GM23338 (cell line): ENCODE measurements around the gene HPS4. TPM values are rescaled to one million over a fixed set of nuclear protein-coding genes. Genes with fewer than 3 reads are reported as not detected.

Source experiments
- ATAC-seq: fragments of 200-7000 bp; cut with Tn5 transposase; 3 replicates; pipeline ENCODE4 v1.9.1; 2020
- DNase-seq: peaks from one replicate; pipeline ENCODE4 v3.0.0-alpha.2; 2015; ENCODE audit warnings: low spot score
- H2AFZ ChIP-seq: fragments of 200-600 bp; sonication (generic); 2 replicates; pipeline ENCODE4 v1.8.0; 2016; ENCODE audit warnings: antibody characterized with exemption, mild to moderate bottlenecking, moderate library complexity
- H3F3A ChIP-seq: fragments of 200-600 bp; sonication (generic); replicated peaks from 2 replicates; pipeline ENCODE4 v1.8.0; 2017; ENCODE audit warnings: antibody characterized with exemption, mixed run types, low read depth
- H3K27ac ChIP-seq: fragments of 200-600 bp; sonication (generic); 2 replicates; pipeline ENCODE4 v1.6.1; 2016; ENCODE audit warnings: low read depth
- H3K27me3 ChIP-seq: fragments of 200-600 bp; sonication (generic); 2 replicates; pipeline ENCODE4 v1.8.0; 2016; ENCODE audit warnings: mild to moderate bottlenecking, mixed run types, moderate library complexity; ENCODE audit not compliant: insufficient read depth
- H3K36me3 ChIP-seq: fragments of 200-600 bp; sonication (generic); 2 replicates; pipeline ENCODE4 v1.8.0; 2016; ENCODE audit warnings: mild to moderate bottlenecking; ENCODE audit not compliant: insufficient read depth
- H3K4me1 ChIP-seq: fragments of 200-600 bp; sonication (generic); 2 replicates; pipeline ENCODE4 v1.8.0; 2016; ENCODE audit warnings: mild to moderate bottlenecking, moderate library complexity; ENCODE audit not compliant: insufficient read depth
- H3K4me2 ChIP-seq: fragments of 200-600 bp; sonication (generic); 2 replicates; pipeline ENCODE4 v1.7.1; 2017; ENCODE audit warnings: mixed run types
- H3K4me3 ChIP-seq: fragments of 200-600 bp; sonication (generic); 2 replicates; pipeline ENCODE4 v1.6.1; 2016; ENCODE audit warnings: mixed run types
- H3K79me2 ChIP-seq: fragments of 200-600 bp; sonication (generic); replicated peaks from 2 replicates; pipeline ENCODE4 v1.8.0; 2017; ENCODE audit warnings: mild to moderate bottlenecking; ENCODE audit not compliant: insufficient read depth
- H3K9me2 ChIP-seq: fragments of 200-600 bp; sonication (generic); 2 replicates; pipeline ENCODE4 v1.8.0; 2017; ENCODE audit not compliant: insufficient read depth
- H4K20me1 ChIP-seq: fragments of 200-600 bp; sonication (generic); replicated peaks from 2 replicates; pipeline ENCODE4 v1.8.0; 2017; ENCODE audit warnings: mild to moderate bottlenecking; ENCODE audit not compliant: insufficient read depth
- H3K27ac Mint-ChIP-seq: 2 replicates; pipeline ENCODE4 v1.8.0; 2020; ENCODE audit warnings: inconsistent platforms, mild to moderate bottlenecking, moderate library complexity, mixed read lengths
- H3K27me3 Mint-ChIP-seq: 3 replicates; pipeline ENCODE4 v1.8.0; 2022; ENCODE audit warnings: low read depth, mild to moderate bottlenecking, moderate library complexity, mixed read lengths, inconsistent platforms; ENCODE audit not compliant: insufficient read depth, poor library complexity
- H3K36me3 Mint-ChIP-seq: 3 replicates; pipeline ENCODE4 v1.8.0; 2021; ENCODE audit warnings: low read depth, mild to moderate bottlenecking, inconsistent platforms, moderate library complexity, mixed read lengths
- H3K4me1 Mint-ChIP-seq: 3 replicates; pipeline ENCODE4 v1.8.0; 2020; ENCODE audit warnings: mild to moderate bottlenecking, inconsistent platforms, mixed read lengths
- H3K4me3 Mint-ChIP-seq: 3 replicates; pipeline ENCODE4 v1.8.0; 2021; ENCODE audit warnings: moderate library complexity, mild to moderate bottlenecking, inconsistent platforms, mixed read lengths
- H3K9me3 Mint-ChIP-seq: 3 replicates; pipeline ENCODE4 v1.8.0; 2020; ENCODE audit warnings: moderate library complexity, mild to moderate bottlenecking, inconsistent platforms, mixed read lengths
- CREB1 ChIP-seq: fragments of 250-450 bp; sonication (Bioruptor Pico); IDR thresholded peaks from 2 replicates; pipeline ENCODE4 v1.5.0; 2020; ENCODE audit warnings: low read depth, mild to moderate bottlenecking, moderate library complexity
- EZH2phosphoT487 ChIP-seq: fragments of 200-600 bp; sonication (generic); IDR thresholded peaks from one replicate; pipeline ENCODE4 v1.8.1; 2018; ENCODE audit warnings: antibody characterized with exemption; ENCODE audit not compliant: unreplicated experiment
- POLR2AphosphoS5 ChIP-seq: IDR thresholded peaks from 2 replicates; pipeline ENCODE4 v1.6.1; 2016; ENCODE audit warnings: antibody characterized with exemption, low read depth
- STAT1 ChIP-seq: IDR thresholded peaks from one replicate; pipeline ENCODE4 v1.6.1; 2016; ENCODE audit warnings: antibody characterized with exemption; ENCODE audit not compliant: unreplicated experiment
- ZNF331 ChIP-seq: fragments of 250-450 bp; sonication (Bioruptor Pico); IDR thresholded peaks from 2 replicates; pipeline ENCODE4 v1.5.0; 2020; ENCODE audit warnings: low read depth, mild to moderate bottlenecking, moderate library complexity
- polyA plus RNA-seq: library from polyadenylated mRNA; unstranded; fragments of >200 nt; fragmentation: Nextera tagmentation; extraction: Ambion mirVana; gene quantifications from 2 replicates; pipeline ENCODE4 v1.2.1, GENCODE V29; 2016
- total RNA-seq: library from RNA; depleted of rRNA; stranded (reverse); fragments of >200 nt; shearing (Covaris generic); gene quantifications from 2 replicates; pipeline ENCODE4 v1.2.3, GENCODE V29; 2014
- TF ChIP-seq, protein P1 (sequence below): IDR thresholded peaks from one replicate; pipeline ENCODE4 v1.6.1; 2018; ENCODE audit warnings: antibody characterized with exemption; ENCODE audit not compliant: unreplicated experiment
- TF ChIP-seq, protein P2 (sequence below), 2 experiments: fragments of 200-600 bp in 1 of 2; sonication (generic) in 1 of 2; conservative IDR thresholded peaks; 2 replicates each; pipeline versions ENCODE4 v1.5.1 to v1.6.1; 2016 to 2017; ENCODE audit warnings: antibody characterized with exemption in 2 of 2, low read depth in 2 of 2, mild to moderate bottlenecking in 2 of 2, moderate library complexity in 1 of 2

Gene HPS4
- total and polyA plus RNA-seq, 2 experiments from 2014 or later: 20.3 to 49.4 TPM

DNA sequence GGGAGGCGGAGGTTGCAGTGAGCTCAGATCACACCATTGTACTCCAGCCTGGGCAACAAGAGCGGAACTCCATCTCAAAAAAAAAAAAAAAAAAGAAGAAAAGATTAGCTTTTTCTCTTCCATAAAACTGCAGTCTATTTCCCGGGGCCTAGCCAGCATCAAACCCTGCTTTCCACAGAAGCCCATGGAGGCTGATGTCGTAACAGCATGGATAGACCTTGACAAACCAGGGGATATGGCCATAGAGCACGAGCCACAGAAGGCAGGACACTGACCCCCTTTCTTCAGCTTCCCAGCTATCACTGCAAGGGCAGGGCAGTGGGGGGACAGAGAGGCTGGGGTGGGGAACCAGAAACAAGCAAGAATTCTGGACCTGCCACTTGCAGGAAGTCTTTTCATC is 21.5 kb downstream of the HPS4 start (continued):
- TF ChIP-seq, protein P1, sequence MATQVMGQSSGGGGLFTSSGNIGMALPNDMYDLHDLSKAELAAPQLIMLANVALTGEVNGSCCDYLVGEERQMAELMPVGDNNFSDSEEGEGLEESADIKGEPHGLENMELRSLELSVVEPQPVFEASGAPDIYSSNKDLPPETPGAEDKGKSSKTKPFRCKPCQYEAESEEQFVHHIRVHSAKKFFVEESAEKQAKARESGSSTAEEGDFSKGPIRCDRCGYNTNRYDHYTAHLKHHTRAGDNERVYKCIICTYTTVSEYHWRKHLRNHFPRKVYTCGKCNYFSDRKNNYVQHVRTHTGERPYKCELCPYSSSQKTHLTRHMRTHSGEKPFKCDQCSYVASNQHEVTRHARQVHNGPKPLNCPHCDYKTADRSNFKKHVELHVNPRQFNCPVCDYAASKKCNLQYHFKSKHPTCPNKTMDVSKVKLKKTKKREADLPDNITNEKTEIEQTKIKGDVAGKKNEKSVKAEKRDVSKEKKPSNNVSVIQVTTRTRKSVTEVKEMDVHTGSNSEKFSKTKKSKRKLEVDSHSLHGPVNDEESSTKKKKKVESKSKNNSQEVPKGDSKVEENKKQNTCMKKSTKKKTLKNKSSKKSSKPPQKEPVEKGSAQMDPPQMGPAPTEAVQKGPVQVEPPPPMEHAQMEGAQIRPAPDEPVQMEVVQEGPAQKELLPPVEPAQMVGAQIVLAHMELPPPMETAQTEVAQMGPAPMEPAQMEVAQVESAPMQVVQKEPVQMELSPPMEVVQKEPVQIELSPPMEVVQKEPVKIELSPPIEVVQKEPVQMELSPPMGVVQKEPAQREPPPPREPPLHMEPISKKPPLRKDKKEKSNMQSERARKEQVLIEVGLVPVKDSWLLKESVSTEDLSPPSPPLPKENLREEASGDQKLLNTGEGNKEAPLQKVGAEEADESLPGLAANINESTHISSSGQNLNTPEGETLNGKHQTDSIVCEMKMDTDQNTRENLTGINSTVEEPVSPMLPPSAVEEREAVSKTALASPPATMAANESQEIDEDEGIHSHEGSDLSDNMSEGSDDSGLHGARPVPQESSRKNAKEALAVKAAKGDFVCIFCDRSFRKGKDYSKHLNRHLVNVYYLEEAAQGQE: no peak
- TF ChIP-seq ZNF331 (CRISPR knock-in tag) (no peak), CREB1 (CRISPR knock-in tag) (no peak)

DNA sequence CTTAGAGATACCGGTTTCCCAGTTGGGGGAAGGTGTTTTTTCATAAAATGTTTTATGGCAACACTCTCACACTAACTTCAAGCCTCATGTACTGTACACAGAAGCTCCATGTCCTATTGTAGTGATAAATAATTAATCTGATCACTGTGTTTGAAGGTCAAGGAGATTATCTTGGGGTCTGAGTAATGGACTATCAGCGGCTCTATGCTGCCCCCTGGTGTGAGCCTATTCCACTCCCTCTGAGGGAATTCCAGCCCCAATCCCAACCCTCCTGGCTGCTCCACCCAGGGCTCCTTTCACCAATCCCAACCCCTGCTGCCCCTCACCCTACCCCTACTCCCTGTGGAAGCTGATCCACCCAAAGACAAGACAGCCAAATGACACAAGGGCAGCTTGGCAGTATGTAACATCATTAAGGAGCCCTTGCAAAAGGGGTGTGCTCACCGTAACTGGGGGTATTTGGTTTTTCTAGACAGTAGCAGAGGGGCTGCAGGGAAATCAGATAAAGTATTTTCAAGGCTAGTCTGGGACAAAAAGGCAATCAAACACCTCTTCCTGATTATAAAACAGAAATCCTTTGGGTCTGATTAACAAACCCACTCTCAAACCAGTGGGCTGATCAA is 22.3 kb downstream of the HPS4 start:
- DNase-seq: peak; percentile 94
- no peak overlapping the region for H2AFZ ChIP-seq
- H3K4me3 Mint-ChIP-seq: no peak overlapping the region
- H3K9me3 Mint-ChIP-seq: no peaks in the 10 kb centered on the region
- TF ChIP-seq POLR2AphosphoS5: no peak
- TF ChIP-seq, protein P2, sequence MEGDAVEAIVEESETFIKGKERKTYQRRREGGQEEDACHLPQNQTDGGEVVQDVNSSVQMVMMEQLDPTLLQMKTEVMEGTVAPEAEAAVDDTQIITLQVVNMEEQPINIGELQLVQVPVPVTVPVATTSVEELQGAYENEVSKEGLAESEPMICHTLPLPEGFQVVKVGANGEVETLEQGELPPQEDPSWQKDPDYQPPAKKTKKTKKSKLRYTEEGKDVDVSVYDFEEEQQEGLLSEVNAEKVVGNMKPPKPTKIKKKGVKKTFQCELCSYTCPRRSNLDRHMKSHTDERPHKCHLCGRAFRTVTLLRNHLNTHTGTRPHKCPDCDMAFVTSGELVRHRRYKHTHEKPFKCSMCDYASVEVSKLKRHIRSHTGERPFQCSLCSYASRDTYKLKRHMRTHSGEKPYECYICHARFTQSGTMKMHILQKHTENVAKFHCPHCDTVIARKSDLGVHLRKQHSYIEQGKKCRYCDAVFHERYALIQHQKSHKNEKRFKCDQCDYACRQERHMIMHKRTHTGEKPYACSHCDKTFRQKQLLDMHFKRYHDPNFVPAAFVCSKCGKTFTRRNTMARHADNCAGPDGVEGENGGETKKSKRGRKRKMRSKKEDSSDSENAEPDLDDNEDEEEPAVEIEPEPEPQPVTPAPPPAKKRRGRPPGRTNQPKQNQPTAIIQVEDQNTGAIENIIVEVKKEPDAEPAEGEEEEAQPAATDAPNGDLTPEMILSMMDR (conservative IDR thresholded peaks at IDR 0.05; ENCODE audit: low read depth in 2 of 2): peak; percentile 75 to 81
- peaks cover 16% of the 10 kb centered on the region for H3K36me3 ChIP-seq
- H4K20me1 ChIP-seq: no peaks in the 10 kb centered on the region; the same call in none of the 2 replicates
- H3K27ac ChIP-seq: no peak overlapping the region
- H3K27me3 ChIP-seq: no peaks in the 10 kb centered on the region
- H3K4me1 Mint-ChIP-seq: peaks cover 6% of the 10 kb centered on the region; the same call in 2 of the 3 replicates
- no peaks in the 10 kb centered on the region for H3K4me1 ChIP-seq
- peaks cover 11% of the 10 kb centered on the region; the same call in 1 of the 2 replicates for H3F3A ChIP-seq
- peaks cover 53% of the 10 kb centered on the region for H3K36me3 Mint-ChIP-seq
- H3K27me3 Mint-ChIP-seq: peaks cover 3% of the 10 kb centered on the region
- no peaks in the 10 kb centered on the region for H3K9me2 ChIP-seq
- 0 out of 2 replicates have a peak overlapping the region, but pooled peaks have one; percentile 65 for H3K27ac Mint-ChIP-seq
- H3K4me2 ChIP-seq: no peak overlapping the region
- H3K79me2 ChIP-seq: peaks cover 15% of the 10 kb centered on the region; the same call in 1 of the 2 replicates
- peak; percentile 100 for ATAC-seq
- no peak overlapping the region for H3K4me3 ChIP-seq

DNA sequence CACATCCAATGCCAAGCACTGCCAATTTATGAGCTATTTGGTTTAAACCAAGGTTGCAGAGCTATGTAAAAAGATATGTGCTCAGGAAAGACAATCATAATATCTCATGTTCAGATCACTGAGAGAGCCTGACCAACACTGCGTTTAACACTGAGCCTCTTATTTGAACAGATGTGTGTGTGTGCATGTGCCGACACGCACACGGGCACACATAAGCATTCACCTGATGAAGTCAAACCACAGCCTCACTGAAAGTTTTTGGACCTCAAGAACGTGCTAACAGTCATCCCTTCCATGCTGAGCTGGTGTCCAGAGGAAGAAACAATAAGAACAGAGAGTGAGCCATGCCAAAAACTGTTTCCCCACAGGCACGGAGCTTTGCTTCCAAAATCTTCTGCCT is 23.4 kb downstream of the HPS4 start:
- H3K4me1 ChIP-seq: no peaks in the 10 kb centered on the region
- Mint-ChIP-seq H3K27me3 (peaks cover 3% of the 10 kb centered on the region), H3K4me3 (no peak overlapping the region), H3K9me3 (no peaks in the 10 kb centered on the region), H3K27ac (no peak overlapping the region), H3K36me3 (peaks cover 50% of the 10 kb centered on the region), H3K4me1 (peaks cover 6% of the 10 kb centered on the region; the same call in 2 of the 3 replicates)
- H3K27ac ChIP-seq: no peak overlapping the region
- H3K79me2 ChIP-seq: peaks cover 15% of the 10 kb centered on the region; the same call in 1 of the 2 replicates
- no peak overlapping the region for H2AFZ ChIP-seq
- TF ChIP-seq, protein P2 (conservative IDR thresholded peaks at IDR 0.05; ENCODE audit: low read depth in 2 of 2): no peak
- no peak for TF ChIP-seq EZH2phosphoT487
- TF ChIP-seq STAT1: no peak
- H3K9me2 ChIP-seq: no peaks in the 10 kb centered on the region
- no peak for DNase-seq
- peaks cover 11% of the 10 kb centered on the region; the same call in 1 of the 2 replicates for H3F3A ChIP-seq
- no peak overlapping the region for H3K4me2 ChIP-seq
- H3K27me3 ChIP-seq: no peaks in the 10 kb centered on the region
- no peak overlapping the region for H3K4me3 ChIP-seq
- ATAC-seq: no peak
- H4K20me1 ChIP-seq: no peaks in the 10 kb centered on the region; the same call in none of the 2 replicates
- peaks cover 7% of the 10 kb centered on the region for H3K36me3 ChIP-seq
